Duodenal mucosa (tissue), 2 donors: Measurements from ENCODE around the gene ANKRD6.
"Not testable (repeated sequence)": the region's sequence is repeated elsewhere in the genome, so short reads cannot be mapped to it uniquely, and the experiment has no call there.

ENCODE experiments used
- H3K27ac ChIP-seq: one replicate; pipeline ENCODE4 v1.7.0; 2013; ENCODE audit warnings: low read depth, low read length
- H3K27me3 ChIP-seq, 2 donors: one replicate each; pipeline ENCODE4 v1.7.0; 2013; ENCODE audit warnings: low read length in 2 of 2, control low read depth in 1 of 2; ENCODE audit not compliant: insufficient read depth in 2 of 2, control insufficient read depth in 1 of 2
- H3K36me3 ChIP-seq, 2 donors: one replicate each; pipeline ENCODE4 v1.7.0; 2013; ENCODE audit warnings: low read length in 2 of 2, control low read depth in 1 of 2; ENCODE audit not compliant: insufficient read depth in 2 of 2, control insufficient read depth in 1 of 2
- H3K4me1 ChIP-seq, 2 donors: one replicate each; pipeline ENCODE4 v1.7.0; 2013; ENCODE audit warnings: low read length in 2 of 2, control low read depth in 1 of 2; ENCODE audit not compliant: insufficient read depth in 2 of 2, control insufficient read depth in 1 of 2
- H3K4me3 ChIP-seq, 2 donors: one replicate each; pipeline ENCODE4 v1.7.0; 2013; ENCODE audit warnings: low read length in 2 of 2, low read depth in 1 of 2
- H3K9ac ChIP-seq, 2 donors: one replicate each; pipeline ENCODE4 v1.7.0; 2013; ENCODE audit warnings: low read length in 2 of 2, low read depth in 1 of 2
- H3K9me3 ChIP-seq, 2 donors: one replicate each; pipeline ENCODE4 v1.7.0; 2013; ENCODE audit warnings: low read length in 2 of 2, control low read depth in 1 of 2; ENCODE audit not compliant: control insufficient read depth in 1 of 2

The ANKRD6 gene

DNA sequence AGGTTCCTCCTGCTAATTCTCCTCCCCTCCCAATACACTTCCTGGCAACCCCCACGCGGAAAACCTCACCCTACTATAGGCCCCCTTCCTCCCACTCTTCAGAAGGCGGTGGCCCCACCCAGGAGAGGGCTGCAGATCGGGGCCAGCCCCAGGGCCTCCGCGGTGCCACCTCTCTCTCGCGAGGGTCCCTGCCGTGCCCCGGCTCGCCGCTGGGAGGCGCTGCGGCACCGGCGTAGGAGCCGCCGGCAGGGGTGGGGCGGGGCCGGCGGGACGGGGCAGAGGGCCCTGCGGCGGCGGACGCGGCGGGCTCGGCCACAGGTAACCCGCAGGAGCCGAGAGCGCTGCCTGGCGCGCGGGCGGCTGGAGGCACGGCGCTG lies at the start of gene ANKRD6:
ANKRD6 (plus strand) TSS at position 278 of the 377 bp plus-strand sequence. CDS start 133,825 bp downstream, outside the sequence.
- H3K9ac ChIP-seq: peak within 1 kb of the TSS; percentile 32 to 42
- peak within 1 kb of the TSS; percentile 65 to 69 for H3K4me3 ChIP-seq
- no peaks in the 10 kb centered on the region for H3K36me3 ChIP-seq
- no peak within 1 kb of the TSS for H3K27ac ChIP-seq
- peaks cover 5 to 6% of the 10 kb centered on the region in 2 donors for H3K4me1 ChIP-seq
- no peaks in the 10 kb centered on the region for H3K27me3 ChIP-seq
- no peaks in the 10 kb centered on the region for H3K9me3 ChIP-seq

DNA sequence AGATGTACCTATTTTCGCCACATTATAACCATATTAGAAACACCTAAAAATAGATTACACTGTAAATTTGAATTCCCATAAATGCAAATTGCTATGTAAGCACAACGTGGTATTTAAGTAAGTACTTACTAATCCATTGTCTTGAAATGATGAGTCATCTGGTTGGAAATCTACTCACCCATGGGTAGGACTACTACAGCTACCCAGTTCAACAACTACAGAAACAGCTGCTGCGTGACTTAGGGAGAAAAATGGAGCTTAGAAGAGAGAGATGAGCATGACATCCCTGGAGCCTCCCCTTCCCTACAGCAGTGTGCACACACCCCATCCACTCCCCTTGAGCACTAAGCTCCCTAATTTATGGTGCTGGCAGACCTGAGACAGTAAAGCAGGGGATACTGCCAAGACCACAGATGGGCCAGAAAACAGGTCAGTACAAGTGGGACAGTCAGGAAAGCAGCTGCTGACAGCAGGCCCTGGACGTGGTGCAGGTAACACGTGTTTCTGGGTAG lies 47.7 kb upstream of the ANKRD6 start:
- Histone ChIP-seq H3K27ac (no peak overlapping the region), H3K9ac (no peak overlapping the region), H3K4me3 (no peak overlapping the region), H3K4me1 (no peaks in the 10 kb centered on the region), H3K9me3 (no peaks in the 10 kb centered on the region), H3K27me3 (no peaks in the 10 kb centered on the region), H3K36me3 (peaks cover 0 to 5% of the 10 kb centered on the region in 2 donors)

DNA sequence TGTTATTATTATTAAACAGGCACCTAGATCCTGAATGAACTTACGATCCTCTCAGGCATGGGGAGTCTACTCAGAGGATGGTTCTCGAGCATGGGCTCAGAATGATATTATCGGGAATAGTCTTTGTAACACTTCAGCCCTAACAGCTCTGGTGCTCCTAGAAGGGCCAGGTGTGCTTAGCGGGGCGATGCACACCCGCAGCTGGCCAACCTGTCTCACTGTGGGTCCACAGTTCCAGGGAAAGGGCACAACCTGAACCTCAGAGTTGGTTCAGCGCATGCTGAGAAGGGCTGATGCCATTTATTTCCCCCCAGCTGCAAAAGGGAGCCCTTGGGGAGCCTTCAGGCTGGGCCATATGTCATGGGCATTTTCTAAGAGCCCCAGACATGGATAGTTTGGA lies 47.1 kb upstream of the ANKRD6 start:
- H3K27ac ChIP-seq: no peak overlapping the region
- no peaks in the 10 kb centered on the region for H3K9me3 ChIP-seq
- H3K36me3 ChIP-seq: peaks cover 0 to 5% of the 10 kb centered on the region in 2 donors
- no peak overlapping the region for H3K9ac ChIP-seq
- no peak overlapping the region for H3K4me3 ChIP-seq
- H3K4me1 ChIP-seq: no peaks in the 10 kb centered on the region
- H3K27me3 ChIP-seq: no peaks in the 10 kb centered on the region

DNA sequence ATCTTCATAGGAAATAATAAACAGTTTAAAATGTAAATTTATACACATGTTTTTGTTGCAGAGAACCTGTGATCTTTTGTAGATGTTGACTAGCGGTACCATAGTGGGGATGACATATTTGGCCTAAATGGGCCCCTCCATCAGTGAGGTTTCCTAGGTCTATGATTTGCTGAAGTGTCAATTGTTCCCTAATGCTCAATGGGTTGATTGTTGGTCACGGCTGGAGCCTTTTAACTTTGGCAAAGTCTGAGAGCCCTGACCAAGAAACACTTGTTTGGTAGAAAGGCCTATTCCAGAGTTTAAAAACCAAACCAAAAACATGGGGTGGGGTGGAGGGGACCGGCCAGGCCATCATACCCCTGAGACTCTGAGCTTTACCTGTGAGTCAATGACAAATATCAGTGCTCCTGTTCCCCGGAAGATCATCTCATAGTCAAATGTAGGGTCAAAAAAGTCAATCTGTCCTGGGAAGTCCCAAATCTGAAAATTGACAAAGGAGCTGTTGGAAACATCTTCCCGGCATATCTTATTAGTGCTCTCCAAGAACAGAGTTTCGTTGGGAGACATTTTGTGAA lies 45.9 kb upstream of the ANKRD6 start:
- Histone ChIP-seq H3K27ac (no peak overlapping the region), H3K9me3 (no peaks in the 10 kb centered on the region), H3K36me3 (peaks cover 0 to 5% of the 10 kb centered on the region in 2 donors), H3K27me3 (no peaks in the 10 kb centered on the region), H3K9ac (no peak overlapping the region), H3K4me1 (no peaks in the 10 kb centered on the region), H3K4me3 (no peak overlapping the region)

DNA sequence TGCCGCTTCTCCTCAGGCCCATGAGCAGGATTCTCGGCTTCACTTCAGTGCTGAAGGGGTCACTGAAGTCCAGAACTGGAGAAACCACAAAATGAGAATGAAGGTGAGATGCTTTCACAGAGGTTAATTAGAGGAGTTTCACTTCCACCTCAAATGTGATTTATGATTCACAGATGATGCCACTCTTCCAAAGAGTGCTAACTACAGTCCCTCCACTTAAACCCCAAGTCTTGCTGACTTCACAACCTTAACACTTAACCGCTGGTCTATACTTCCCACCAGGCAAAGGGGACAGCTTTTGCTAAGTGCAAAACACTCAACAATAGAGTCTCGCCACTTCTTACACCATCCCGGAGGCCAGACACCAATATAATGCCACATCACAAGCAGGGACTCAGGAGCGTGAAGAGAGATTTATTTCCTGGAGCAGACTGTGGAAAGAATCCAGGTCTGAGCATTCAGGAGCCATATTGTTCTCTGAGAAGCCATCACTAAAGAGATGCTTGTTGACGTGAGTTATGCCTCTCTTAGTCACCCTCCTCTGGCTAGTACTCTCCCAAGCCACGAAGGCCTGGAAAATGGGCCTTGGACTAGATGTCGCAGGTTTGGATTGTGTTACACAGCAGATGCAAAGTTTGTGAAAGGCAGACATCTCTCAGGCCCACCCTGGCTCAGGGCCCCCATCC lies 45.3 kb upstream of the ANKRD6 start:
- peaks cover 0 to 5% of the 10 kb centered on the region in 2 donors for H3K36me3 ChIP-seq
- H3K4me3 ChIP-seq: no peak overlapping the region
- H3K27ac ChIP-seq: no peak overlapping the region
- H3K27me3 ChIP-seq: no peaks in the 10 kb centered on the region
- H3K9me3 ChIP-seq: no peaks in the 10 kb centered on the region
- no peak overlapping the region for H3K9ac ChIP-seq
- no peaks in the 10 kb centered on the region for H3K4me1 ChIP-seq

DNA sequence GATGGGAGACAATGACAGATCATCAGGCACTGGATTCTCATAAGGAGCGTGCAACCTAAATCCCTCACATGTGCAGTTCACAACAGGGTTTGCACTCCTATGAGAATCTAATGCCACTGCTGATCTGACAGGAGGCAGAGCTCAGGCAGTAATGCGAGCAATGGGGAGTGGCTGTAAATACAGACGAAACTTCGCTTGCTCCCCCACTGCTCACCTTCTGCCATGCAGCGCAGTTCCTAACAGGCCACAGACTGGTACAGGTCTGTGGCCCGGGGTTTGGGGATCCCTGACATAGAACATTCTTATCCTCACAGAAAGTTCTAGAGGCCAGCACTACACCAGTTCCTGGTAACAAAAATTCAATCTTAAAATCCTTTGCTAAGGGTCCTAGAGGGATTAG lies 44.1 kb upstream of the ANKRD6 start:
- H3K27ac ChIP-seq: no peak overlapping the region
- H3K36me3 ChIP-seq: peaks cover 0 to 5% of the 10 kb centered on the region in 2 donors

DNA sequence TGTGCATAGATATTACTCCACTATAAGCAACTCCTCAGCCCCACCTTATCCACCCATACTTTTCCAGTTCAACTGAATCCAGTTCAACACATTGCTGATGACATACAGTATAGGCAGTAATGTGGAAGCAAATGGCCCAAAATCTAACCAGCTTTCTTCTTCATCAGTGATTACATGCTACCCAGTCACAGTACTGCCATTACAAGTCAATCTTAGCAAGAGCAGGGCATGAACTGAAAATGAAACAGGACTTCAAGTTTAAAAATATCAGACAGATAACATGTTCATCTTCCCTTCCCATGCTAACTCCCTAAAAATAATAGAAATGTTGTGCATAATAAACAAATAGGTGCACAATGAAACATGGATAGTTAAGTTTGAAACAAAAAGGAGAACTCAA lies 40.1 kb upstream of the ANKRD6 start:
- Histone ChIP-seq H3K27ac (no peak overlapping the region), H3K36me3 (no peaks in the 10 kb centered on the region), H3K9me3 (no peaks in the 10 kb centered on the region), H3K4me1 (no peaks in the 10 kb centered on the region), H3K9ac (no peak overlapping the region), H3K4me3 (no peak overlapping the region), H3K27me3 (no peaks in the 10 kb centered on the region)

More for the DNA sequence above, 44.1 kb upstream of the ANKRD6 start:
- Histone ChIP-seq H3K9ac (no peak overlapping the region), H3K4me1 (no peaks in the 10 kb centered on the region), H3K4me3 (no peak overlapping the region), H3K27me3 (no peaks in the 10 kb centered on the region), H3K9me3 (no peaks in the 10 kb centered on the region)

DNA sequence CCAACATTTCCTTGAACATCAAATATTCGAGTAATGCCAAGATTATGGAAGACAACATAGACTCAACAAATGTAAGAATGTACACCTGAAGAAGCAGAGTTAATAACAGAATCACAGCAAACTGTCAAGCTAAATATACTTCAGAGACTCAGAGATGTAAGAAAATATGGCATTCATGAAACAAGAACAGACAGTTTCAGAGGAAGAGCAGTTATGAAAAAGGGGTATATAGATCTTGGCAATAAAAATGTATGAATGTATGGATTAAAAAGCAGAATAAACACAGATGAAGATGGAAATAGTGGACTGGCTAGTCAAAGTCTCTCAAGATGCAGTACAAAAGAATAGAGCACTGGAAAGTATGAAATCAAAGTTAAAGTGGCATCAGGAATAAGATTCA lies 39.3 kb upstream of the ANKRD6 start:
- no peak overlapping the region for H3K27ac ChIP-seq
- no peaks in the 10 kb centered on the region for H3K4me1 ChIP-seq
- no peak overlapping the region for H3K9ac ChIP-seq
- no peaks in the 10 kb centered on the region for H3K36me3 ChIP-seq
- H3K4me3 ChIP-seq: no peak overlapping the region
- no peaks in the 10 kb centered on the region for H3K27me3 ChIP-seq
- H3K9me3 ChIP-seq: no peaks in the 10 kb centered on the region

DNA sequence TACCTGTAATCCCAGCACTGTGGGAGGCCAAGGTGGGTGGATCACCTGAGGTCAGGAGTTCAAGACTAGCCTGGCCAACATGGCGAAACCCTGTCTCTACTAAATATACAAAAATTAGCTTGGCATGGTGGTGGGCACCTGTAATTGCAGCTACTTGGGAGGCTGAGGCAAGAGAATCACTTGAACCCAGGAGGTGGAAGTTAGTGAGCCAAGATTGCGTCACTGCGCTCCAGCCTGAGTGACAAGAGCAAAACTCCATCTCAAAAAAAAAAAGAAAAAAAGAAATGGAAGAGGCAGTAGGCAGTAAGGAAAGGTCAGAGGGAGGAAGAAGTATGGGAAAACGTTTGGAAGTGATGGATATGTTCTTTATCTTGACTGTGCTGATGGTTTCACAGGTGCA lies 35.1 kb upstream of the ANKRD6 start:
- H3K36me3 ChIP-seq, H3K27ac ChIP-seq, H3K9me3 ChIP-seq, H3K4me1 ChIP-seq, H3K9ac ChIP-seq, H3K4me3 ChIP-seq, H3K27me3 ChIP-seq: not testable (repeated sequence)

DNA sequence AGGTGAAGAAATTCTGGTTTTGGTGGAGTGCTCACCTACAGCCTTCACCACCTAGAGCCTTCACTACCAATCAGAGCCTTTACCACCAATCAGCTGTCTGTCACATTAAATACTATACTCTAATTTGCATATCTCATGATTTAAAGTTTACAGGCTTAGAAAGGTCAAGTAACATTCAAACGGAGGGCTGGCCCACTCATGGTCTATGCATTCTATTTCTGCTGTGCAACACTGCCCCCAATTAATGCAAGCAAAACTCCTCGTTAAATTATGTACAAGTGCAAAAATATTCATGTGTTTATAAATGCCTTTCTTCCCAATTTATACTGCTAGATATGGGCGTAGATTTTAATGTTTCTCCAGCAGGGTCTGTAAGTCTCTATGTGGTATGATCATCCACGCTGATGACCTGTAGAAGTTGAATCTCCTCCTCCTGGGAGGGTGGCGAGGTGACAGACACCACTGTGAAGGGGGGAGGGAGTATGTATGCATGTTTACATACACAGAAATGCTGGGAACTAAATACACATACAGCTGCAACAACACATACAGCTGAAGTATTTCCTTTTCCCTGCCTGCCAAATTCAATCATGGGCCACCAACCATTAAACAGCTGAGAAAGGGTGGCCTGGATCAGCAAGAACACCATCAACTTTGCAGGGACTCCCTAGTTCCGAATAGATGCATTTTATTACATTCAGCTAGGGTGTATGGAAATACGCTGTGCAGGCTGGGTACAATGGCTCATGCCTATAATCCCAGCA lies 34.0 kb upstream of the ANKRD6 start:
- H3K36me3 ChIP-seq: no peaks in the 10 kb centered on the region
- no peaks in the 10 kb centered on the region for H3K27me3 ChIP-seq
- no peak overlapping the region for H3K4me3 ChIP-seq
- no peaks in the 10 kb centered on the region for H3K4me1 ChIP-seq
- H3K9ac ChIP-seq: no peak overlapping the region
- H3K9me3 ChIP-seq: no peaks in the 10 kb centered on the region
- H3K27ac ChIP-seq: no peak overlapping the region
